K562 (cell line): ENCODE measurements around the gene BNIPL. TPM values are rescaled to one million over a fixed set of nuclear protein-coding genes. Genes with fewer than 3 reads are reported as not detected.

Experiments
- AFF1 ChIP-seq, 2 experiments: fragments of 450-650 bp; IDR thresholded peaks; 2 replicates each; pipeline ENCODE4 v1.6.1; 2018; ENCODE audit warnings: mild to moderate bottlenecking in 2 of 2, low read depth in 1 of 2; ENCODE audit not compliant: partially characterized antibody in 2 of 2
- ARHGAP35 ChIP-seq: fragments of 450-650 bp; IDR thresholded peaks from 2 replicates; pipeline ENCODE4 v1.6.1; 2018; ENCODE audit not compliant: partially characterized antibody
- CBX2 ChIP-seq: fragments of 200-600 bp; sonication (generic); IDR thresholded peaks from one replicate; pipeline ENCODE4 v1.6.1; 2012; ENCODE audit warnings: mild to moderate bottlenecking, low read length, inconsistent platforms; ENCODE audit not compliant: insufficient read depth, poor library complexity, severe bottlenecking
- CBX3 ChIP-seq, 2 experiments: IDR thresholded peaks; 1 replicate in 1 of 2; 2 replicates in 1 of 2; pipeline ENCODE4 v1.6.1; 2012; ENCODE audit warnings: inconsistent platforms in 2 of 2, low read length in 2 of 2, borderline replicate concordance in 1 of 2, control low read depth in 1 of 2
- COPS2 ChIP-seq: fragments of 450-650 bp; conservative IDR thresholded peaks from 2 replicates; pipeline ENCODE4 v1.6.1; 2016; ENCODE audit warnings: mild to moderate bottlenecking, moderate library complexity
- DIDO1 ChIP-seq: fragments of 450-650 bp; IDR thresholded peaks from 2 replicates; pipeline ENCODE4 v1.6.1; 2016; ENCODE audit warnings: low read depth, missing biosample characterization, missing genetic modification characterization
- GATAD2A ChIP-seq: fragments of 450-650 bp; IDR thresholded peaks from 2 replicates; pipeline ENCODE4 v1.6.1; 2017
- HDAC2 ChIP-seq: fragments of 450-650 bp; IDR thresholded peaks from 2 replicates; pipeline ENCODE4 v1.6.1; 2016; ENCODE audit warnings: mild to moderate bottlenecking
- HDGF ChIP-seq: fragments of 450-650 bp; IDR thresholded peaks from 2 replicates; pipeline ENCODE4 v1.6.1; 2016
- HMGXB4 ChIP-seq: sonication (generic); formaldehyde crosslinking; IDR thresholded peaks from 2 replicates; pipeline ENCODE4 v1.8.1; 2023; ENCODE audit warnings: mild to moderate bottlenecking, missing genetic modification reagents
- HSF4 ChIP-seq: fragments of 250-450 bp; sonication (Bioruptor Pico); IDR thresholded peaks from 2 replicates; pipeline ENCODE4 v2.1.2; 2022; ENCODE audit warnings: mild to moderate bottlenecking, moderate library complexity, borderline replicate concordance
- LARP7 ChIP-seq: fragments of 450-650 bp; IDR thresholded peaks from 2 replicates; pipeline ENCODE4 v1.6.1; 2016
- MBD1 ChIP-seq: fragments of 250-450 bp; sonication (Bioruptor Pico); IDR thresholded peaks from 2 replicates; pipeline ENCODE4 v1.8.0; 2022; ENCODE audit warnings: inconsistent platforms
- PYGO2 ChIP-seq: fragments of 450-650 bp; IDR thresholded peaks from 2 replicates; pipeline ENCODE4 v1.6.1; 2016; ENCODE audit warnings: mild to moderate bottlenecking, missing genetic modification characterization, moderate library complexity, missing compliant biosample characterization
- SMARCA5 ChIP-seq: fragments of 450-650 bp; IDR thresholded peaks from 2 replicates; pipeline ENCODE4 v1.6.1; 2016
- SNIP1 ChIP-seq: fragments of 450-650 bp; IDR thresholded peaks from 2 replicates; pipeline ENCODE4 v1.7.1; 2017; ENCODE audit warnings: low read depth, mild to moderate bottlenecking
- YY1 ChIP-seq, 3 experiments: IDR thresholded peaks; 2 replicates each; pipeline ENCODE4 v1.6.1; 2011; ENCODE audit warnings: low read length in 2 of 3, mild to moderate bottlenecking in 2 of 3, moderate library complexity in 2 of 3, borderline replicate concordance in 1 of 3, control low read depth in 1 of 3, low read depth in 1 of 3; ENCODE audit not compliant: insufficient read depth in 3 of 3, insufficient replicate concordance in 2 of 3, control insufficient read depth in 1 of 3, insufficient read length in 1 of 3; ENCODE audit errors: extremely low read depth in 1 of 3
- ZNF124 ChIP-seq: sonication (generic); formaldehyde crosslinking; IDR thresholded peaks from 2 replicates; pipeline ENCODE4 v1.8.1; 2022; ENCODE audit warnings: missing genetic modification reagents
- polyA plus RNA-seq, 8 experiments: library from polyadenylated mRNA; depleted of rRNA in 4 of 8; stranded (reverse) in 5 of 8; unstranded in 3 of 8; fragments of >200 nt; fragmentation: Nextera tagmentation in 2 of 8; fragmentation: Illumina TruSeq in 1 of 8; extraction: Ambion mirVana in 2 of 8; extraction: Trizol in 1 of 8; gene quantifications; 2 replicates each; pipeline versions ENCODE4 v1.2.1 to v1.2.3, GENCODE V29; 2011 to 2014; ENCODE audit warnings: inconsistent platforms in 1 of 8, missing spikeins in 1 of 8
- total RNA-seq, 7 experiments: library from RNA; depleted of rRNA in 6 of 7; stranded (reverse); fragments of >200 nt in 6 of 7; fragmentation: Illumina TruSeq in 2 of 7; extraction: Trizol in 2 of 7; gene quantifications; 2 replicates each; pipeline versions ENCODE4 v1.2.1 to v1.2.3, GENCODE V29; 2011 to 2021; ENCODE audit warnings: low replicate concordance in 1 of 7

Gene BNIPL
- total and polyA plus RNA-seq, 9 of the 15 experiments (the other 6 are each of a cell fraction or from before 2014, with no cell fraction given) = 0.08 to 1.4 (median 0.68) TPM

GRCh38 chr1:151070474-151071276 lies 34.3 kb downstream of the BNIPL start, which contains the start of gene GABPB2 (continued):
- TF ChIP-seq SNIP1 (no peak), ZNF124 (CRISPR knock-in tag) (no peak), ARHGAP35 (no peak), CBX2 (no peak), SMARCA5 (peak; percentile 64; the same call in 1 of the 2 replicates), HMGXB4 (CRISPR knock-in tag) (0 out of 2 replicates have a peak, but pooled peaks have one; percentile 76), COPS2 (no peak), DIDO1 (tag) (peak; percentile 94), HSF4 (CRISPR knock-in tag) (no peak), HDGF (no peak), CBX3 (IDR thresholded peaks at IDR 0.05; ENCODE audit: borderline replicate concordance in 1 of 2, low read length in 2 of 2) (peak in 1 of 2 experiments; percentile 81; a peak in 2 of 3 replicates), PYGO2 (tag) (peak; percentile 80; the same call in 1 of the 2 replicates), AFF1 (IDR thresholded peaks at IDR 0.05; ENCODE audit: low read depth in 1 of 2, partially characterized antibody in 2 of 2) (peak; percentile 53 to 97), MBD1 (CRISPR knock-in tag) (no peak), GATAD2A (peak; percentile 94), HDAC2 (peak; percentile 92), LARP7 (no peak), YY1 (IDR thresholded peaks at IDR 0.05; ENCODE audit: borderline replicate concordance in 1 of 3, control insufficient read depth in 1 of 3, extremely low read depth in 1 of 3, insufficient read depth in 3 of 3, insufficient read length in 1 of 3, insufficient replicate concordance in 2 of 3, low read depth in 1 of 3, low read length in 2 of 3) (peak; percentile 82 to 95 (median 90))
